ENCODE measurements around the gene ZNF398.

Gene ZNF398

DNA sequence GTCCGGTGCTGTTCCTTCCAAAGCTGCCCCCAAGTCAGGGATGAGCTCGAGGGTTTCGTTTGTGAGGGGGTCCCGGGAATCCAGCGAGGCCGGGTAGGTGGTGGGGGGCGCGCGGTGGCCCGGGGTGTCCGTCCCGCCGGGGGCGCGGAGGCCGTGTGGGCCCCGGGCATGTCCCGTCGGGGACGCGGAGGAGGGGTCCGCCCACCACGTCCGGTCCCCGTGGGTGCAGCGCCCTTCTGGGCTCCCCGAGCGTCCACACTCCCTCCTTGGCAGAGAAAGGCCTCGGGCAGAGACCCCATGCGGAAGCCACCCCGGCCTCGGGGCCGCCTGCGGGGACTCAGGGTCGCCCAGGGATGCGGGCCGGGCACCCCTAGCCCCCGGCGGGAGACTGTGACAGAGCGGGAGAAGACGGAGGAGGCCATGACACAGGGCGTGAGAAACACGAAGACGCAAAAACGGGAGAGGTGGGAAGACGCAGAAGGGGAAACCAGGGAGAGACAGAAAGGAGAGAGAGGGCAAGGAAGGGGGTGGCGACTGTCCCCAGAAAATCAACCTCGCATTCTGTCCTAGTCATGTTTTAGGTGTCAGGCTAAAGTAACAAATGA, 20.5 kb upstream of the ZNF398 start (continued):
- TF ChIP-seq, protein P1, sequence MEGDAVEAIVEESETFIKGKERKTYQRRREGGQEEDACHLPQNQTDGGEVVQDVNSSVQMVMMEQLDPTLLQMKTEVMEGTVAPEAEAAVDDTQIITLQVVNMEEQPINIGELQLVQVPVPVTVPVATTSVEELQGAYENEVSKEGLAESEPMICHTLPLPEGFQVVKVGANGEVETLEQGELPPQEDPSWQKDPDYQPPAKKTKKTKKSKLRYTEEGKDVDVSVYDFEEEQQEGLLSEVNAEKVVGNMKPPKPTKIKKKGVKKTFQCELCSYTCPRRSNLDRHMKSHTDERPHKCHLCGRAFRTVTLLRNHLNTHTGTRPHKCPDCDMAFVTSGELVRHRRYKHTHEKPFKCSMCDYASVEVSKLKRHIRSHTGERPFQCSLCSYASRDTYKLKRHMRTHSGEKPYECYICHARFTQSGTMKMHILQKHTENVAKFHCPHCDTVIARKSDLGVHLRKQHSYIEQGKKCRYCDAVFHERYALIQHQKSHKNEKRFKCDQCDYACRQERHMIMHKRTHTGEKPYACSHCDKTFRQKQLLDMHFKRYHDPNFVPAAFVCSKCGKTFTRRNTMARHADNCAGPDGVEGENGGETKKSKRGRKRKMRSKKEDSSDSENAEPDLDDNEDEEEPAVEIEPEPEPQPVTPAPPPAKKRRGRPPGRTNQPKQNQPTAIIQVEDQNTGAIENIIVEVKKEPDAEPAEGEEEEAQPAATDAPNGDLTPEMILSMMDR (tag by site-specific recombination; IDR thresholded peaks at IDR 0.05), result no peak
- TF ChIP-seq YY2 (tag by site-specific recombination; IDR thresholded peaks at IDR 0.05) (peak; percentile 37; the same call in 1 of the 2 replicates), PRDM4 (tag by site-specific recombination; IDR thresholded peaks at IDR 0.05) (no peak), ZNF155 (tag by site-specific recombination; IDR thresholded peaks at IDR 0.05) (no peak), ZNF311 (tag by site-specific recombination; IDR thresholded peaks at IDR 0.05; ENCODE audit: borderline replicate concordance) (no peak), ZXDB (tag by site-specific recombination; IDR thresholded peaks at IDR 0.05) (0 out of 2 replicates have a peak, but pooled peaks have one; percentile 11), ZNF433 (tag by site-specific recombination; IDR thresholded peaks at IDR 0.05; ENCODE audit: low read depth) (no peak), ZNF571 (tag by site-specific recombination; IDR thresholded peaks at IDR 0.05) (no peak), ZNF449 (tag by site-specific recombination; IDR thresholded peaks at IDR 0.05) (no peak; the same call in 1 of the 2 replicates), KLF8 (tag by site-specific recombination; IDR thresholded peaks at IDR 0.05) (no peak), ELK4 (IDR thresholded peaks at IDR 0.05; ENCODE audit: borderline replicate concordance, low read depth, low read length) (no peak), ZNF596 (tag by site-specific recombination; IDR thresholded peaks at IDR 0.05) (no peak), PRDM1 (tag by site-specific recombination; IDR thresholded peaks at IDR 0.05) (peak; percentile 86), ZNF23 (tag by site-specific recombination; IDR thresholded peaks at IDR 0.05; ENCODE audit: borderline replicate concordance) (no peak), OSR2 (tag by site-specific recombination; IDR thresholded peaks at IDR 0.05) (no peak), ZNF701 (tag by site-specific recombination; IDR thresholded peaks at IDR 0.05) (no peak), ZNF423 (tag by site-specific recombination; IDR thresholded peaks at IDR 0.05) (peak; percentile 81), ZIC2 (tag by site-specific recombination; IDR thresholded peaks at IDR 0.05) (peak; percentile 87), ZNF610 (tag by site-specific recombination; IDR thresholded peaks at IDR 0.05; ENCODE audit: borderline replicate concordance) (no peak), ZNF174 (tag by site-specific recombination; IDR thresholded peaks at IDR 0.05) (no peak), ZBTB21 (tag by site-specific recombination; IDR thresholded peaks at IDR 0.05) (peak; percentile 45), ZBTB44 (tag by site-specific recombination; IDR thresholded peaks at IDR 0.05) (no peak), ZNF404 (tag by site-specific recombination; IDR thresholded peaks at IDR 0.05) (no peak), ZNF558 (tag by site-specific recombination; IDR thresholded peaks at IDR 0.05) (no peak), ZFP69B (tag by site-specific recombination; IDR thresholded peaks at IDR 0.05) (peak; percentile 93), ZNF132 (tag by site-specific recombination; IDR thresholded peaks at IDR 0.05; ENCODE audit: borderline replicate concordance) (no peak), ZNF175 (tag by site-specific recombination; IDR thresholded peaks at IDR 0.05) (no peak), ZNF202 (tag by site-specific recombination; IDR thresholded peaks at IDR 0.05; ENCODE audit: borderline replicate concordance) (no peak)
- TF ChIP-seq, protein P2, sequence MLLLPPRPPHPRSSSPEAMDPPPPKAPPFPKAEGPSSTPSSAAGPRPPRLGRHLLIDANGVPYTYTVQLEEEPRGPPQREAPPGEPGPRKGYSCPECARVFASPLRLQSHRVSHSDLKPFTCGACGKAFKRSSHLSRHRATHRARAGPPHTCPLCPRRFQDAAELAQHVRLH (tag by site-specific recombination; IDR thresholded peaks at IDR 0.05), result no peak
- TF ChIP-seq, protein P3, sequence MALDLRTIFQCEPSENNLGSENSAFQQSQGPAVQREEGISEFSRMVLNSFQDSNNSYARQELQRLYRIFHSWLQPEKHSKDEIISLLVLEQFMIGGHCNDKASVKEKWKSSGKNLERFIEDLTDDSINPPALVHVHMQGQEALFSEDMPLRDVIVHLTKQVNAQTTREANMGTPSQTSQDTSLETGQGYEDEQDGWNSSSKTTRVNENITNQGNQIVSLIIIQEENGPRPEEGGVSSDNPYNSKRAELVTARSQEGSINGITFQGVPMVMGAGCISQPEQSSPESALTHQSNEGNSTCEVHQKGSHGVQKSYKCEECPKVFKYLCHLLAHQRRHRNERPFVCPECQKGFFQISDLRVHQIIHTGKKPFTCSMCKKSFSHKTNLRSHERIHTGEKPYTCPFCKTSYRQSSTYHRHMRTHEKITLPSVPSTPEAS (tag by site-specific recombination; IDR thresholded peaks at IDR 0.05), result no peak

Data from HEK293 (cell line).